Activated CD4-positive, alpha-beta T cell treated with anti-CD3 and anti-CD28 coated beads for 24 hours (primary cell): Measurements from ENCODE around the gene ETFB.

ENCODE experiments used
- DNase-seq, 2 donors: peaks; one replicate each; pipeline ENCODE4 v3.0.0-alpha.2; 2020; ENCODE audit warnings: low read depth in 2 of 2

ETFB gene

DNA sequence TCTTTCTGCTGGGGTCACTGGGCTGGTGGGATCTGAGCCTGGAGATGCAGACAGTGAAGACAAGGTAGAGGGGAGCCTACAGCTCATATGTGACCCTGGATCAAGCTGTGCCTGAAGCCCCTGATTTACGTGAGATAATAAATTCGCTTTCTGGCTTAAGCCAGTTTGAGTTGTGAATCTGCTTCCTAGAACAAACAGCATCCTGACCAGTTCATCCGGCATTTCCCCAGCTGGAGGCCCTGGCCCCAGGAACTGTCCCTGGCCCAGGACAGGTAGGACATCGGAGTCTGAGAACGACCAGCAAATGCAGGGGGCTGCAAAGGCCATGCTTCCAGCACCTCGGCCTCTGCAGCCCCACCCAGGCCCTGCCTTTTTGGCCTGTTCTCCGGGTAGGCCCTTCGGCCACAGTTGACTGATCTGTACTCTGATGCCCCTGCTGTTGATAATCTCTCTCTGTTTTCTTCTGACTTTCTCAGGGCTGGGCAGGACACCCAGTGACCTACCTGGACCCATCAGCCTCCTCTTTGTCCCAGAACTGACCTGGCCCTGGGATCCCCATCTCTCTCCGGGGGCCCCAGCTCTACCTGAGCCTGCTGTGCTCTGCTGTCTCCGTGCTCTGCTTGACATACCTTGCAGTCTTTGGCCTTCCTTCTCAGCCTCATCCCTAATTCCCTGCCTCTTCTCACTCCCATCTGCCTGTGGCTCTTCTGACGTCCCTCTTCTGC, 14.8 kb downstream of the ETFB start:
- no peak for DNase-seq

DNA sequence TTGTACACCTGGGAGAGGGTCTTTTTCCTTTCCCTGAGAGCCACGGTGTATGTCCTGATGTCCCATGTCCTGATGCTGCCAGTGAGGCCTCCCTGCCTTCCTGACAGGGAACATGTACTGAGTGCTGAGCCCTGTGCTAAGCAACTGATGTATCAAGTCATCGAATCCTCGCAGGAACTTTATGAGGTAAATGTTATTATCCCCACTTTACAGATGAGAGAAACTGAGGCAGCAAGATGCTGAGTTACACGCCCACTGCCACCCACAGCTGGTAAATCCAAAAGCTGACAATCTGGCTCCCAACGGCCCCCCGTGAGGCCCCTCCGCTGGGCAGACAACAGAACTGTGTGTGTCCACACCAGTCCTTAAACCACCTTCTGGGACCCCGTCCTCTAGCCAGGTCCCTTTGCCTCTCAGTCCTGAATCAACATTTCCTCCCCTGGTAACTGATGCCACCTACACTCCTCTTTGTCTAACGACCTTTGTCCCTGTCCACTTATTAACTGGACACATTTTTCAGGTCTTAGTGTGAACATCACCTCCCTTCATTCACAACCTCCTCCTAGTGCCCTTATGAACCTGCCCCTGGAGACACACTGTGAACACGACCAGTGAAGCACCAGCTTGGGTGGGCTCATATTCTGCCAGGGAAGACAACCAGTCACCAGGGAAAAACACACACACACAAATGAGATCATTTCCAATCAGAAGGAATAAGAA, 18.8 kb downstream of the ETFB start:
- DNase-seq = no peak

DNA sequence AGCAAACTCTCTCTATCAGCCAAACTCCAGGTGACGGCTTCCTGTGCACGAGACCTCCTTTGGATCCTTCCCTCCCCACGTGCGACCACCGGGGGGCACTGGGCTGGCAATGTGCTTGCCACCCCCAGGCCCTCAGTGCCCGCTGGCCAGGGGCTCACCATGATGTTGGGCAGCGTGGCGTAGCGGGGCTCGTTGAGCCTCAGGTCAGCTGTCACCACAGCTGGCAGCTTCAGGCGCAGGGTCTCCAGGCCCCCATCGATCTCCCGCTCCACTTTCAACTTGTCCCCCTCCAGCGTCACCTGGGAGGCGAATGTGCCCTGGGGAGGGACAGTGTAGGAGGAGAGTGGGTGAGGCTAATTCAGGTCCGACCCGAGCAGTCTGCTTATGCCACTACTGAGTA, 19.4 kb downstream of the ETFB start:
- no peak for DNase-seq

DNA sequence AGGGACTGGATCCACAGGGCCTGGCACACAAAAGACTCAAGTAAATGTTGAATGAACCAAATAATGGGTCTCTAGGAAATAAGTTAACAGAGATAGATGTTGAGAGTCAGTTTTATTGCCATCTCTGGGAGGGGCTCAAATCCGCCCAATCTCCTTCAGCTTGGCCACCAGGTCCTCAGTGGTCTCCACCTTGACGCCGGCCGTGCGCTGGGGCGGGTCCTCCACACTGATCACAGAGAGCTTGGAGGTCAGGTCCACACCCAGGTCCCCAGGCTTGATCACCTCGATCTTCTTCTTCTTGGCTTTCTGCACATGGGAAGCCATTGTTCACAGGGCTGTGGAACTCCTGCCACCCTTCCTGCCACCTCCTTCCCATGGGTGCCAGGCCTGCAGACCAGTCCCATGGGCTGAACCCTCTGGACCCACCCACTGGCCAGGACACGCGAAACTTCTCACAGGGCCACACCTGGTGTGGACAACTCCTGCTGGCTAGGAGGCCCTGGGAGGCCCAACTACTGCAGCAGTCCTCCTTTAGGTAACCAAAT, 21.0 kb downstream of the ETFB start:
- DNase-seq = no peak

DNA sequence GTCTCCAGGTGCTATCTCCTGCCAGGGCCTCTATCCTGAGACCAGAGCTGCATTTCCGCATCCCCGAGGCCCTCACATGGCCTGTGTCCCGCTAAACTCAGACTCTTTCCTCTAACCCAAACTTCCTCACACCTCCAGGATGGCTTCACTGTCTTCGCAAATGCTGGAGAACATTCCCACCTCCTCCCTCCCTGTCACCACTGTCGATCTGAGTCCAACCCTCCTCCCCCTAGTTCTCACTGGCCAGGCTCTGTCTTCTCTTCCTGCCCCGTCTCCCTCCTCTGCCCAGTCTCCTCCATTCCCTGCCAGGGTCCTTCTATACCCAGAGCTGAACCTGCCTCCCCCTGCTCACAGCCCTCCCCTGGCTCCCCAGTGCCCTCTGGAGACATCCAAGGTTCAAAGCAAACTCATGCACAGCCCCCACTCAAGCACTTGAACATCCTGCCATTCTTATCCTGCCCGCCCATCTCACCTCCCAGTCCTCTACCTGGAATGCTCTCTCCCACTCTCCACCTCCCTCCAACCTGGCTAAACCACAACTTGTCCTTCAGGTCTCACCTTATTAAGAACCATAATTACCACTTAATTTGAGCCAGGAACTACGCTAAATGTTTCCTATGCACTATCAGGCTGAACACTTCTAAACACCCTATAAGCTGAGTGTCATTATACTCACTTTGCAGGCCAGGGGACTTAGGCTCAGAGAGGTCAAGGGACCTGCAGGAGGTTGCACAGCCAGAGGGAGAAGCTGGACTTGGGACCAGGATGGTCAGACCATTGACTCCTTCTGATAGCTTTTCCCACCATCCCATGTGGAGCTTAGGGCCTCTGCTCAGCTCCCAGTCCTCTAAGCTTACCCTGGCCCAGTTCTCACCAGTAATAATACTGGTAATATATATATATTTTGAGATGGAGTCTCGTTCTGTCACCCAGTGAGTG, 23.3 kb downstream of the ETFB start:
- no peak for DNase-seq

DNA sequence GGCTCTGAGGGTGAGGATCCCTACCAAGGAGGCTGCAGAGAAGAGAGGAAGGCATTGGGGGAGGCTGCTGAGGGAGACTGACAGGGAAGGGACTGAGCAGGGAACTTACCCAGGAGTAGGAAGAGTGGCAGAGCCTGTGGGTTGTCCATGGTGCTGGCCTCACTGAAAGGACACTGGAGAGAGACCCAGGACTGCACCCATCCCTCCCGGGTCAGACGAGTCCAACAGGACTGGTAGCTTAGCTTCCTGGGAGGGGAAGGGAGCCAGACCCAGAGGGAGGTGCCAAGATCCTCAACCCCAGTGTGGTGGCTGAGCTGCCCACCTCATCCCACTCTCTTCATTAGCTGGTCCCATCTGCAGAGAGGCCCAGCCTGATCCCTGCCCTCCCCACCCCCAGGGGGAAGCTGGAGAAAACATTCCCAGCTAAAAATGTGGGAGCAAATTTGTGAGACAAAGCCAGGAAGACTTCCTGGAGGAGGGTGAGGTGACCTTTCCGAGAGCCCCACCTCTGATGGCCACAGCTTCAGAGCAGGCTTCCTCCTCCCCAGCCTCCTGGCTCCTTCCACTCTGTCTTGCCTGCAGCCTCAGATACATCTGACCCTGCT, 24.1 kb downstream of the ETFB start, which contains the start of gene VSIG10L:
VSIG10L (minus strand) TSS at position 164 of the 605 bp plus-strand sequence; CDS start at position 149, 15 bp downstream.
- no peak for DNase-seq

DNA sequence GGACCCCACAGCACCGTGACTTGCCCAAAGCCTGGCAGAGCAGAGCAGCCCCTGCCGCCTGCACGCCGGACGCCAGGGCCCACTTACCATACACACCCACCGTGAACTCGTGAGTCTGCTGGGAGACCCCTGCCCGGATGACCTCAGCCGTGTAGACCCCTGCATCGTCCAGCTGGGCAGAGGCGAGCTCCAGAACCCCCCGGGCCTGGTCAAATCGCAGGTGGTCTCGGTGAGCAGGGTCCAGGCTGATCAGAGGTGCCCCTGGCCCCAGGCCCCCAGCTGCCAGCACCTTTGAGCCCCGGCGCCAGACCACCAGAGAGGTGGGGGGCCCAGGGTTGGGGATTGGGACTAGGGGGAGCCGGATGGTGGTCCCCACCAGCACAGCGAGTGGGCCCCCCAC, 25.1 kb downstream of the ETFB start:
- DNase-seq = no peak

DNA sequence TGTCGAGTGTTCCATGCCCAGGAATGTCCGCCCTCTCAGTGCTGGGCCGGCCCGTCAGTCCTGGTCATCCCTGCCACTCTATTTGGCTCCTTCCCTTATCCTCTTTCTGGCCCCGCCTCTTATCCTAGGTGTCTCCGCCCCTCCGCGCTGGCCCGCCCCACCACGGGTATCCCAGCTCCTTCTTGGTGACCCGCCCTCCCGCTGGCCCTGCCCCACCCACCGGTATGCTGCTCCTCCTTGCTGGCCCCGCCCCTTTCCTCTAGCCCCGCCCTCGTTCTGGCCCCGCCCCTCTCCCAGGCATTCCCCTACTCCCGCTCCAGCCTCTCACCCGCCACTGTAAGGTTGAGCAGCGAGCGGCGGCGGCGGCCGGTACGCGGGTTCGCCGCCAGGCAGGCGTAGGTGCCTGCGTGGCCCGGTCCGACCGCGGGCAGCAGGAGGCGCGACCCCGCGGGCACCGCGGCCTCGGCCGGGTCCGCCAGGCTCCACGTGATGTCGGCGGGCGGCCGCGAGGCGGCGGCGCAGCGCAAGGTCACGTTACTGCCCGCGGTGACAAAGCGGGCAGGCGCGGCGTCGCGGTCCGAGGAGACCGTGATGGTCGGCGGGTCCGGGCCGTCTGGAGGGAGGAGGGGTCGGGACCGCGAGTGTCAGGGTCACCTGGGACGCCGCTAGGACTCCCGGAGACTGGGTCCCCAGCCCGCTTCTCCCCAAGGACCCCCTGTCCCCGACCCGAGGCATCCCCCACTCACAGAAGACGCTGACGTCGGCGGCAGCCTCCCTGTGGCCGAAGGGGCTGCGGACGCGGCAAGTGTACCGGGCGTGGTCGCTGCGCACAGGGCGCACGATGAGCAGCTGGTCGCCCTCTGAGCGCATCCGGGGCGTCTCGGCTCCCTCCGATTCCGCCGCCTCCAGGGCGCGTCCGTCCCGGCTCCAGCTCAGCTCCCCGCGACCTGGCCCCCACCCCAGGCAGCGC, 26.2 kb downstream of the ETFB start:
- peak; percentile 92 to 98 for DNase-seq

DNA sequence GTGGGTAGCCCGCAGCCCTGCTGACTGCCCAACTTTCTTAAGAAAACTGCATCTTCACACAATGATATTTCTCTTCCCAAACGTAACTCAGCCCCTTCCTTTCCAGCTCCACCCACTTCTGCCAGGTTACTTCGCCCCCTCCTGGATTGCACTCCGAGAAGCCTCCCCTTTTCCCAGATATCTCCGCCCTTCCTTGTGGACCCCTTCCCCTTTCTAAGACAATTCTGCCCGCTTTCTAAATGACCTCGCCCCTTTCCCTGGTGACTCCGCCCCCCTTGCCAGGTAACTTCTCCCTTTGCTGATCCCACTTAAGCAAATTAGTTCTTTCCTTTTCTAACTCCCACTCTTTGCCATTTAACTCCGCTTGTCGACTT, 26.9 kb downstream of the ETFB start:
- DNase-seq = no peak

DNA sequence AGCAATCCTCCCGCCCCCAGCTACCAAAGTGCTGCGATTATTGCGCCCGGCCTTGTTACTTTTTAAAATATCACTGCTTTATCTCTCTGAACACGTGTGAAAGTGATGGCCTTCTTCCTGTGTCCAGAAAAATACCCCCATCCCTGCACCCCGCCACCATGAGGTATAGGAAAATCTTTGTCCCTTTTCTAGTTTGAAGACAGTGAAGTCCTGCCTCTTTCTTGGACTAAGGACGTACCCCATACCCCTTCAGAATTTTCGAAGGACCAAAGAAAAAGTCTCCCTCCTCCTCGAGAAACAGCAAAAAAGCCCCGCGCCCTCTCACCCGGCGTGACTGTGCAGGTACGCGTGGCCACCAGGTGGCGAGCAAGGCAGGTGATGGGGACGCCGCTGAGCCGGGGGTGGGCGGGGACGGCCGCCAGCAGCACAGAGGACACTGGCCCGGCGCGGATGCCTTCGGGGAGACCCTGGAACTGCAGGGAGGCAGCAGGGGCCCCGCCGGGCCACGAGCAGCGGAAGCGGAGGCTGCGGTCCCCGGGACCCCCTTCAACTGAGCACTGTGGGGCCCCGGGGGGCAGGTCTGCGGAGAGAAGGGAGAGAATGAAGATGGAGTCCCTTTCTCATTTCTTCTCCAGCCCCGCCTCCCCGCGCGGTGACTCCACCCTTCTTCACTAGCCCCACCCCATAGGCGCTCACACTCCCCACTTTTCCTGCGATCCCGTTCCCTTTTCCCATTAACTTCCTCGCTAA, 27.4 kb downstream of the ETFB start:
- DNase-seq = peak; percentile 79 to 87

DNA sequence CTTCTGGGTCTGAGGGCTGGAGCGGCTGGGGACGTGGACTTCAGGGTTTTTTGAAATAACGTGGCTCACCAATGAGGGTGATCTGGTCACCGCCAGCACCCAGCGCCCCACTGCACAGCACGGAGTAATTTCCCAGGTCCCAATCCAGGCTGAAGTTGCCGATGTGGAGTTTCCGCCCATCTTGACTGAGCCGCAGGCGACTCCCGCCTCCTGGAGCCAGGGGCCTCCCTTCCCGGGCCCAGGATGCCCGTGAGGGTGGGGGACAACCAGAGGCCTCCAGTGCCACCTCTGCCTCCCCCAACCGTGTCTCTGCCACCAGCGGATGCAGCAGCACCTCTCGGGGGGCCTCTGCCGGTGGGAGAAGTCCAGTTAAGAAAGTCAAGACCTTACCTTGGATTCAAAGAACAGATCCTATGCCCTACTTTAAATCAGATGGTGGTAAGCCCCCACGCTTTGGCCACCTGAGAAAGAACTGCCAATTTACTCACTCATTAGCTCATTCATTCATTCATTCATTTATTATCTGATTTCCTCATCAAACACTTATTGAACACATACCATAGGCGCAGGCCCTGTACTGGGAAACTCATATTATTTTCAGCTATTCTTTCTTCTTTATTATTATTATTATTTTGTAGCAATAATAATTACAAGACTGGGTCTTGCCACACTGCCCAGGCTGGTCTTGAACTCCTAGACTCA, 28.2 kb downstream of the ETFB start:
- no peak for DNase-seq

DNA sequence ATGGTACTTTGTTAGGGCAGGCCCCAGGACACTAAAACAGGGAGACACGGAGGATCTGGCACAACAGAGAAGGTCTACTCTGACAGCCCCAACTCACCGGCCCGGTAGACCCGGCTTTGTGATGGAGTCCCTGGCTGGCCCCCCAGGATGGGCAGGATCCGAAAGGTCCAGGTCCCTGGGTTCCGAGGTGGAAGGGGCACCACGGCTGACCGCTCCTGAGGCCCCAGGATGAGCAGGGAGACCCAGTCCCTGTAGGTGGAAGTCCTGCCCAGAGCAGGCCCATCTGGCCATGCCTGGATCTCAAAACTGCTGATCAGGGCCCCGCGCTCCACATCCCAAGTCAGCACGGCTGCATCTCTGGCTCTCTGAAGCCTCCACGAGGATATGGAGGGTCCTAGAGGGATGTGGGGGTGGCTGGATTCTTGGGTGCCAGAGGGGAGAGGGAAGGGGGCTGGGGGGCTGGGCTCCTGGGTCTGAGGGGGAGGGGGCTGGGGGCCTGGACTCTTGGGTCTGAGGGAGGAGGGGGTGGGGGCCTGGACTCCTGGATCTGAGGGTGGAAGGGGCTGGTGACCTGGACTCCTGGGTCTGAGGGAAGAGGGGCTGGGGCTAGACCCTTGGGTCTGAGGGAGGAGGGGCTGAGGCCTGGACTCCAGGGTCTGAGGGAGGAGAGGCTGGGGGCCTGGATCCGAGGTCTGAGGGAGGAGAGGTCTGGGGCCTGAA, 28.9 kb downstream of the ETFB start:
- no peak for DNase-seq

DNA sequence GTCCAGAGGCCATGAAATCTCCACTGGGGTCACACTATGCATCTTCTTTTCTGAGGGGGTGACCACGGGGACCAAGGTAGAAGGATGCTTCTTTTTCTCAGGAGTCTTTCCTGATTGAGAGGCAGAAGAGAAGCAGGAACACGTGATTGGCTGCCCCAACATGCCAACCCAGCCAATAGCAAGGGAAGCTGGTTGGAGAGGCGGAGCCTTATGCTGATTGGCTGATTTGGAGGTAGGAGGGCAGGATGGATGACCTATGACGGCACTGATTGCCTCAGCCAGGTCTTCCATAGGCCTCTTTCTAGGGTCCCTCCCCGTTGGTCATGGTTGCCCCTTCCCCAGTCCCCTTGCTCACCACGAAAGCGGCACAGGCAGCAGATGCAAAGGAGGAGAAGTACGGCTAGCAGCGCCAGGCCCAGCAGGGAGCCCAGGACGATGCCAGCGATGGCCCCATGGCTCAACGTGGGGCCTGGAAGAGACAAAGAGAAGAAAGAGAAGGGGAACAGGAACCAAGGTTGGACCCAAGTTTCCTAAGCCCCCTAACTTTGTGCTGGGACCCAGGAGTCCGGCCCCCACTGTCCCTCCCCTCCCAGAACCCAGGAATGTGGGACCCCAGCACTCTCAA, 32.2 kb downstream of the ETFB start:
- DNase-seq = no peak

DNA sequence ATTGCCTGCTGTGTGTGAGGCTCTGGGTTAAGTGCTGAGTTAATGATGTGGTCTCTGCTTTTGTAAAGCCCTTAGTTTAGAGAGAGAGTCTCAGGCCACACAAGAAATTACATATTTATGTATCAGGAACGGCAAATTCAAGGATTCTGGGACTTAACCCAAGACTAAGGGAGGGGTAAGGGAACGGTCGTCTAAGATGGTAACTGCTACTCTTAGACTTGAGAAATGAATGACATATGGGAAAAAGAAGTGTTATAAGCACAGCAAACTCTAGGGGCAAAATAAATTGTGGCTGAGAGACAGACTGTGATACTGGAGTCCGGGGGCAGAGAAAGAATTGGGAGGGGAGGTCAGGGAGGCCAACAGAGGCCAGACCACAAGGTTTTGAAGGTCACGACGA, 34.5 kb downstream of the ETFB start:
- no peak for DNase-seq

DNA sequence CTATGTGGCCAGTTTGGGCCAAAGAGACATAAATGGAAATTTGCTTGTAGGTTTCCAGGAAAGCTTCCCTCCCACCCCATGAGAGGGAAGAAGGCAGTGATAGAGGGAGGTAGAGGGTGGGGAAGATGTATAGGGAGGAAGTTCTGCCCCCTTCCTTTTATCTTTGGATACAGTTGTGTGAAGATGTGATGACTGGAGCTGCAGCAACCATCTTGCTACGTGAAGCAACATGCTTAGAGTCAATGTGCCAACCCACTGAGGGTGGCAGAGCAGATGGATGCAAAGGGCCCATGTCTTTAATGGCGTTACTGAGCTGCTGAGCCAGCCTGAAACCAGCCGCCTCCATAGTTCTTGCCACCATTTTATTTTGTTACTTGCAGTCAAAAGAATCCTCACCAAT, 35.0 kb downstream of the ETFB start:
- no peak for DNase-seq

DNA sequence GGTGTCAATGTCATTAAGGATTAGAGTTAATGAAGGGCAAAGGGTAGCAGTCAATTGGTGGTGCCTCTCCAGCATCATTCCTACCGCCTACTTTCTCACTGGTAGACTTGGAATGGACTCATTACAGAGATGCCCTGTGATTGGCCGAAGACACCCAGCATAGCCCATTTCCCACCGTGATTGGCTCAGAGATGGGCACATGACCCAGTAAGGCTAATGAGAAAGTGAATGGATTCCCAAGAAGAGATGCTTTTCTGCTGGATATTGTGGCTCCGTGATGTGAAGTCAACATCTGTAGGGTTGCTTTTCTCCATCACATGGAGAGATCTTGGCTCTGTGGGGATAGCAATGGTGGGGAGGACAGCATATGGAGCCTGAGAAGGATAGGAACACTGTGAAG, 35.8 kb downstream of the ETFB start:
- no peak for DNase-seq

DNA sequence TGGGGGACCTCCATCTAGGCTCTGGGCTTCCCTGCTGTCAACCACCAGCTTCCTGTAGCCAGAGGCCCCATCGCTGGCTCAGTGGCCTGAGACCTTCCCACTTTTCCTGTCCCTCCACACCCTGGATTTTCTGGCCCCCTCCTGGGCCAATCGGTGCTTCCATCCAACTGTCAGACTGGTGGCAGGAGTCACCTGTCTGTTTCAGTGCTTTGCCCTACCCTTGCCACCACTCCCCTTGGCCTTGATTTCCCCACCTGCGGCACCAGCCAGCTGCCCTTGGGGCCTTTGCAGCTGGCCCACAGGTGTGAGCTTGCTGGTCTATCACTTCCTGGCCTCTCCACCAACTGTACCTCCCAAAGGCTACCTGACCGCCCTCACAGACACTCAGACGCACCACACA, 36.8 kb downstream of the ETFB start:
- no peak for DNase-seq
